Kidney epithelial cell (primary cell): ENCODE data around the gene LCORL. TPM values are rescaled to one million over a fixed set of nuclear protein-coding genes. Genes with fewer than 3 reads are reported as not detected.
"Not testable (repeated sequence)": the region's sequence is repeated elsewhere in the genome, so short reads cannot be mapped to it uniquely, and the experiment has no call there.

Source experiments
- DNase-seq: peaks from one replicate; pipeline ENCODE4 v3.0.0-alpha.2; 2010; ENCODE audit warnings: low read depth
- H3K27me3 ChIP-seq: 2 replicates; pipeline ENCODE4 v1.6.0; 2011; ENCODE audit warnings: low read length; ENCODE audit not compliant: control insufficient read depth, insufficient read depth
- H3K36me3 ChIP-seq: 2 replicates; pipeline ENCODE4 v1.5.1; 2011; ENCODE audit warnings: low read length; ENCODE audit not compliant: control insufficient read depth, insufficient read depth
- H3K4me3 ChIP-seq: 2 replicates; pipeline ENCODE4 v1.5.1; 2011; ENCODE audit warnings: low read depth, mild to moderate bottlenecking, control low read depth, low read length
- total RNA-seq: library from RNA; depleted of rRNA; stranded (reverse); fragments of >200 nt; gene quantifications from 2 replicates; pipeline ENCODE4 v1.2.3, GENCODE V29; 2015
- TF ChIP-seq, protein P1 (sequence below): IDR thresholded peaks from 2 replicates; pipeline ENCODE4 v1.5.1; 2011; ENCODE audit warnings: mild to moderate bottlenecking, moderate library complexity, low read length, control low read depth, inconsistent platforms; ENCODE audit not compliant: insufficient read depth, poor library complexity, severe bottlenecking

Gene LCORL
- total RNA-seq, 1 donor from 2014 or later, result 35.2 TPM

DNA sequence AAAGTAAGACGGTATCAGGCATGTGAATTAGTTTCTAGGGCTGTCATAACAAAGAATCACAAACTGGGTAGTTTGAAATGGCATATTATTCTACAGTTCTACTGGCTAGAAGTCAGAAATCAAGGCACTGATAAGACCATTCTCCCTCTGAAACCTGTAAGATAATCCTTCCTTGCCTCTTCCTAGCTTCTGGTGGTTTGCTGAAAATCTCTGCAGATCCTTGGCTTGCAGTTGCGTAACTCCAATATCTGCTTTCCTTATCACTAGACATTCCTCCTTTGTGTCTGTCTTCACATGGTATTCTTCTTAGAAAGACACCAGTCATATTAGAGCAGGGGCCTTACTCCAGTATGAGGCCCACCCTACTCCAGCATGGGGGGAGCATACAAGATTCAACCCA lies 19.6 kb upstream of the LCORL start:
- H3K36me3 ChIP-seq, result no peaks in the 10 kb centered on the region
- TF ChIP-seq, protein P1, sequence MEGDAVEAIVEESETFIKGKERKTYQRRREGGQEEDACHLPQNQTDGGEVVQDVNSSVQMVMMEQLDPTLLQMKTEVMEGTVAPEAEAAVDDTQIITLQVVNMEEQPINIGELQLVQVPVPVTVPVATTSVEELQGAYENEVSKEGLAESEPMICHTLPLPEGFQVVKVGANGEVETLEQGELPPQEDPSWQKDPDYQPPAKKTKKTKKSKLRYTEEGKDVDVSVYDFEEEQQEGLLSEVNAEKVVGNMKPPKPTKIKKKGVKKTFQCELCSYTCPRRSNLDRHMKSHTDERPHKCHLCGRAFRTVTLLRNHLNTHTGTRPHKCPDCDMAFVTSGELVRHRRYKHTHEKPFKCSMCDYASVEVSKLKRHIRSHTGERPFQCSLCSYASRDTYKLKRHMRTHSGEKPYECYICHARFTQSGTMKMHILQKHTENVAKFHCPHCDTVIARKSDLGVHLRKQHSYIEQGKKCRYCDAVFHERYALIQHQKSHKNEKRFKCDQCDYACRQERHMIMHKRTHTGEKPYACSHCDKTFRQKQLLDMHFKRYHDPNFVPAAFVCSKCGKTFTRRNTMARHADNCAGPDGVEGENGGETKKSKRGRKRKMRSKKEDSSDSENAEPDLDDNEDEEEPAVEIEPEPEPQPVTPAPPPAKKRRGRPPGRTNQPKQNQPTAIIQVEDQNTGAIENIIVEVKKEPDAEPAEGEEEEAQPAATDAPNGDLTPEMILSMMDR, result no peak
- H3K27me3 ChIP-seq, result no peaks in the 10 kb centered on the region
- DNase-seq, result no peak
- H3K4me3 ChIP-seq, result no peak overlapping the region

GRCh38 chr4:18039113-18039512 lies 17.6 kb upstream of the LCORL start:
- Histone ChIP-seq H3K27me3 (no peaks in the 10 kb centered on the region), H3K36me3 (no peaks in the 10 kb centered on the region), H3K4me3 (no peak overlapping the region)
- no peak for DNase-seq
- TF ChIP-seq, protein P1, result no peak

DNA sequence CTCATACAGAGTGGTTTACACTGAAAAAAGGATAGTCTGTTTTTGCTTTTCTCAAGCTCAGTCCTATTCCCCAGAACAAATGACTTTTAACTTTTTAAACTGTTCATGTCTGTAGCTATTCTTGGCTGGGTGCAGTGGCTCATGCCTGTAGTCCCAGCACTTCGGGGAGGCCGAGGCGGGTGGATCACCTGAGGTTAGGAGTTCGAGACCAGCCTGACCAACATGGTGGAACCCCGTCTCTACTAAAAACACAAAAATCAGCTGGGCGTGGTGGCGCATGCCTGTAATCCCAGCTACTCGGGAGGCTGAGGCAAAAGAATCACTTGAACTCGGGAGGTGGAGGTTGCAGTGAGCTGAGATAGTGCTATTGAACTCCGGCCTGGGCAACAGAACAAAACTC lies 14.8 kb upstream of the LCORL start:
- H3K36me3 ChIP-seq, H3K27me3 ChIP-seq, DNase-seq, H3K4me3 ChIP-seq: not testable (repeated sequence)

GRCh38 chr4:18034099-18034498 lies 12.5 kb upstream of the LCORL start:
- TF ChIP-seq, protein P1, result no peak
- Histone ChIP-seq H3K4me3 (no peak overlapping the region), H3K36me3 (no peaks in the 10 kb centered on the region), H3K27me3 (no peaks in the 10 kb centered on the region)
- no peak for DNase-seq

DNA sequence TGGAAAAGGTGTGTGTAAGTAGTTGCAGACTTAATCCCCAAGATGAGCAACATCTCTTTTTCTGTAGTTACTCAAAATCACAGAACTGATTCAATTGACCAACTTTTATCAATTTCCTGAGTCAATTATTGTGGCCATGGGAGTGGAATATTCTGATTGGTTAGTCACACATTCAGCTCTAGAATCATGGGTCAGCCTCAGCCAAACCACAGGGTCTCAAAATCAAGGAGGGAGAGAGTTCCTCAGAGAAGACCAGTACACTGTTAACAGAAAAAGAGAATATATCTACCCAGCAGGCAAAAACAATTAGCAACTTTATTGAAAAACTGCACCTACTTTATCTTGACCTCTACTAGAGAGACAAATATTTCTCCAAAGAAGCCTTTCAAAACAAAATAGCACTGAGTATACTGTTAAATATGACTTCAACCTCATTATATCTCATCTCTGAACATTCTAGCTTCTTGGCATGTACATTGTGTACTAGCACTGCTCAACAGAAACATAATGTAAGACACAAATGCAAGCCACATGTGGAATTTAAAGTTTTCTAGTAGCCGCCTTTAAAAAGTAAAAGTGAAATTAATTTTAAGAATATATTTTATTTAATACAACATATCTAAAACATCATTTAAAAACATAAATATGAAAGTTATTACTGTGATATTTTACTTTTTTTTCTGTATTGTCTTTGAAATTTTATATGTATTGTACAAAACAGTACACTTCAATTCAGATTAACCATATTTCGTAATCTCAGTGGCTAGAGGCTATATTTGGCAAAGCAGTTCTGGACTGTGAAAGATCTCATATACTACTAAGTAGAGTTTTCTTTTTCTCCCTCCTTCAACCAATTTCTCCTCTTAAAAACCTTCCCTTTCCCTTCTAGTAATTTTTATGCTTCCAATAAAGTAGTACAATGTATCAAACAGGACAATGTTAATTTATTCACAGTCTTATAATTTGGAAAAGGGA lies 11.8 kb upstream of the LCORL start:
- no peak overlapping the region for H3K4me3 ChIP-seq

DNA sequence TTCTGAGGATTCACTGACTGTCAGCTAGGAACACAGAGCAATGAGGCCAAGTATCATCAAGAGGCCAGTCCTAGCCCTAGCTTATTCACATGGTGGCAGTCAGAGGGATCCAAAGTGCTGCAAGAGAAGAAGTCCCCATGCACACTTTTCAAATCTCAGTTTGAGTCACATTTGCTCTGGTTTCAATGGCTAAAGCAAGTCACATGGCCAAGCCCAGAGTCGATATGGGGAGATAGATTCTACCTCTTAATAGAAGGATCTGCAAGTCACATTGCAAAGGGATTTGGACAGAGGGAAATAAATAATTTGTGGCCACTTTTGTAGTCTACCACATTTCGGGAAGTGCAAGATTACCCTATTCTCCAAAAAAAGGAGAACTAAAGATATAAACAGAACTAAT lies 3.7 kb upstream of the LCORL start:
- Histone ChIP-seq H3K36me3 (no peaks in the 10 kb centered on the region), H3K27me3 (no peaks in the 10 kb centered on the region), H3K4me3 (no peak overlapping the region)
- TF ChIP-seq, protein P1, result no peak
- no peak for DNase-seq

More for the DNA sequence above, 11.8 kb upstream of the LCORL start:
- TF ChIP-seq, protein P1, result no peak
- no peaks in the 10 kb centered on the region for H3K36me3 ChIP-seq
- DNase-seq, result no peak
- H3K27me3 ChIP-seq, result no peaks in the 10 kb centered on the region
